GM18507 (cell line): Measurements from ENCODE around the gene KRT77.

ENCODE experiments used
- DNase-seq: peaks from one replicate; pipeline ENCODE4 v3.0.0; 2011; ENCODE audit warnings: low read depth; ENCODE audit not compliant: insufficient read length; ENCODE audit errors: extremely low spot score
- FAIRE-seq: peaks from 2 replicates; lab custom pipeline; 2011; peaks lifted over from hg19 to GRCh38; lab: Jason Lieb, UNC

Gene KRT77

GRCh38 chr12:52643233-52644077 is 59.9 kb downstream of the KRT77 start:
- FAIRE-seq: no peak
- no peak for DNase-seq

GRCh38 chr12:52641468-52641867 is 61.9 kb downstream of the KRT77 start:
- no peak for FAIRE-seq

More at GRCh38 chr12:52641468-52641867, 61.9 kb downstream of the KRT77 start:
- DNase-seq: no peak
